Measurements from ENCODE around the gene MOB1A. TPM values are rescaled to one million over a fixed set of nuclear protein-coding genes. Genes with fewer than 3 reads are reported as not detected.

MOB1A gene
- total and polyA plus RNA-seq, 10 of the 15 experiments (the other 5 are each of a cell fraction or from before 2014, with no cell fraction given), result 41.2 to 232 (median 172) TPM

DNA sequence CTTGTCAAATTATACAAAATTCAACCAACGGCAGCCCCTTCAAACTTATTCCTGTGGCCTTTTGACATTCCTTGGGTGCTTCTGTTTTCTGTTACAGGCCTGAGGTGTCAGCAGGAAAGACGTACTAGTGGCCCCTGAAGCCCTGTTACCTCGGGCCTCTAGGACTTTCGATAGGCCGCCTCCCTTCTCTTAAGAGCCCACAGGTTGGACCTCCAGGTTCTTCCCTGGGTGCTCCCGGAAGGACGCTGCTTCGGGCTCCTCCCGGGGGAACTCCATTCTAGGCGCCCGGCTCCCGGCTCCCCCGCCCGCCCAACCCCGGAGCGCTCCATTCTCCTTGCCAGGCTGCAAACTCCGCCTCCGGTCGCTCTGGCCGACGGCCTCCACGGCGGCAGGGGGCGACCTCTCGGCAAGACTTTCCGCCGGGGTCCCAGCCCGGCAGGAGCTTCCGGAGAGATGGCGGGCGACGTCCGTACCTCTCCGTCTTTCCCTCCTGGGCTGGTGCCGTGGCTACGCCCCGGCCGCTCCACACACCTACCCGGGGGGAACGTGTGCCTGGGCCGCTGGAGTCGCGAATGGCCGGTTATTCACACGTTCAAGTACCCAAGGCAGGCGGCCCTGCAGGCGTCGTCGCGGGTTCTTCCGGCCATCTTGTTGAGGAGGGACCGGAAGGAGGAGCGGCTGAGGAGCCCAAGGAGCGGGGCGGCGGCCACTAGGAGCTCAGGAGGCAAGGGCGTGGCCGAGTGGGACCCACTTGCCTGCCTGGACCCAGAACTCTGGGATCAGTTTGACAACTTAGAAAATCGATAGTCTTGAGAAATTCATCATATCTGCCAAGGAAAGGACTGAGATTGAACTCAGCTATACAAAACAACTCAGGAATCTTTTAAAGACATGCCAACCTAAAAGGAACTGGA is 58.5 kb downstream of the MOB1A start (continued):
- TF ChIP-seq SREBF1 (IDR thresholded peaks at IDR 0.05; ENCODE audit: low read length) (no peak), NFYB (IDR thresholded peaks at IDR 0.05; ENCODE audit: insufficient read depth, low read depth, low read length) (no peak), NR2C2 (IDR thresholded peaks at IDR 0.05; ENCODE audit: borderline replicate concordance, control insufficient read depth, insufficient read length, low read depth) (no peak), NFXL1 (IDR thresholded peaks at IDR 0.05; ENCODE audit: borderline replicate concordance) (no peak), IKZF1 (conservative IDR thresholded peaks at IDR 0.05) (peak; percentile 94), POLR2AphosphoS5 (IDR thresholded peaks at IDR 0.05; ENCODE audit: low read length) (peak; percentile 88), TCF3 (IDR thresholded peaks at IDR 0.05; ENCODE audit: borderline replicate concordance, insufficient read depth, low read depth, low read length) (0 out of 2 replicates have a peak, but pooled peaks have one; percentile 12), ZZZ3 (IDR thresholded peaks at IDR 0.05; ENCODE audit: control insufficient read depth, insufficient read length, low read depth) (no peak), ESRRA (IDR thresholded peaks at IDR 0.05; ENCODE audit: low read length) (0 out of 2 replicates have a peak, but pooled peaks have one; percentile 28), MTA3 (IDR thresholded peaks at IDR 0.05; ENCODE audit: borderline replicate concordance, low read length) (no peak), RCOR1 (conservative IDR thresholded peaks at IDR 0.05; ENCODE audit: low read depth, low read length) (0 out of 2 replicates have a peak, but pooled peaks have one; percentile 50), PAX5 (IDR thresholded peaks at IDR 0.05; ENCODE audit: borderline replicate concordance, low read depth, low read length) (peak; percentile 18; the same call in 1 of the 2 replicates), CHD2 (IDR thresholded peaks at IDR 0.05; ENCODE audit: borderline replicate concordance, low read depth, low read length) (0 out of 2 replicates have a peak, but pooled peaks have one; percentile 45), HCFC1 (IDR thresholded peaks at IDR 0.05; ENCODE audit: low read length) (peak; percentile 63), RUNX3 (IDR thresholded peaks at IDR 0.05; ENCODE audit: low read length) (no peak), CREM (IDR thresholded peaks at IDR 0.05; ENCODE audit: low read depth) (peak; percentile 58), CREB1 (IDR thresholded peaks at IDR 0.05; ENCODE audit: low read depth) (no peak; the same call in 1 of the 2 replicates), CHD4 (IDR thresholded peaks at IDR 0.05) (no peak), ZNF217 (IDR thresholded peaks at IDR 0.05) (peak; percentile 85; the same call in 1 of the 2 replicates), SMAD1 (IDR thresholded peaks at IDR 0.05; ENCODE audit: low read depth, partially characterized antibody) (no peak), ZNF384 (IDR thresholded peaks at IDR 0.05; ENCODE audit: borderline replicate concordance, low read depth, low read length) (no peak), BCL11A (IDR thresholded peaks at IDR 0.05; ENCODE audit: low read depth, low read length) (no peak)
- TF ChIP-seq, protein P1, sequence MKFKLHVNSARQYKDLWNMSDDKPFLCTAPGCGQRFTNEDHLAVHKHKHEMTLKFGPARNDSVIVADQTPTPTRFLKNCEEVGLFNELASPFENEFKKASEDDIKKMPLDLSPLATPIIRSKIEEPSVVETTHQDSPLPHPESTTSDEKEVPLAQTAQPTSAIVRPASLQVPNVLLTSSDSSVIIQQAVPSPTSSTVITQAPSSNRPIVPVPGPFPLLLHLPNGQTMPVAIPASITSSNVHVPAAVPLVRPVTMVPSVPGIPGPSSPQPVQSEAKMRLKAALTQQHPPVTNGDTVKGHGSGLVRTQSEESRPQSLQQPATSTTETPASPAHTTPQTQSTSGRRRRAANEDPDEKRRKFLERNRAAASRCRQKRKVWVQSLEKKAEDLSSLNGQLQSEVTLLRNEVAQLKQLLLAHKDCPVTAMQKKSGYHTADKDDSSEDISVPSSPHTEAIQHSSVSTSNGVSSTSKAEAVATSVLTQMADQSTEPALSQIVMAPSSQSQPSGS (IDR thresholded peaks at IDR 0.05; ENCODE audit: low read length), result no peak
- TF ChIP-seq, protein P2, sequence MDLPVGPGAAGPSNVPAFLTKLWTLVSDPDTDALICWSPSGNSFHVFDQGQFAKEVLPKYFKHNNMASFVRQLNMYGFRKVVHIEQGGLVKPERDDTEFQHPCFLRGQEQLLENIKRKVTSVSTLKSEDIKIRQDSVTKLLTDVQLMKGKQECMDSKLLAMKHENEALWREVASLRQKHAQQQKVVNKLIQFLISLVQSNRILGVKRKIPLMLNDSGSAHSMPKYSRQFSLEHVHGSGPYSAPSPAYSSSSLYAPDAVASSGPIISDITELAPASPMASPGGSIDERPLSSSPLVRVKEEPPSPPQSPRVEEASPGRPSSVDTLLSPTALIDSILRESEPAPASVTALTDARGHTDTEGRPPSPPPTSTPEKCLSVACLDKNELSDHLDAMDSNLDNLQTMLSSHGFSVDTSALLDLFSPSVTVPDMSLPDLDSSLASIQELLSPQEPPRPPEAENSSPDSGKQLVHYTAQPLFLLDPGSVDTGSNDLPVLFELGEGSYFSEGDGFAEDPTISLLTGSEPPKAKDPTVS (IDR thresholded peaks at IDR 0.05; ENCODE audit: low read depth, low read length), result no peak
- TF ChIP-seq, protein P3, sequence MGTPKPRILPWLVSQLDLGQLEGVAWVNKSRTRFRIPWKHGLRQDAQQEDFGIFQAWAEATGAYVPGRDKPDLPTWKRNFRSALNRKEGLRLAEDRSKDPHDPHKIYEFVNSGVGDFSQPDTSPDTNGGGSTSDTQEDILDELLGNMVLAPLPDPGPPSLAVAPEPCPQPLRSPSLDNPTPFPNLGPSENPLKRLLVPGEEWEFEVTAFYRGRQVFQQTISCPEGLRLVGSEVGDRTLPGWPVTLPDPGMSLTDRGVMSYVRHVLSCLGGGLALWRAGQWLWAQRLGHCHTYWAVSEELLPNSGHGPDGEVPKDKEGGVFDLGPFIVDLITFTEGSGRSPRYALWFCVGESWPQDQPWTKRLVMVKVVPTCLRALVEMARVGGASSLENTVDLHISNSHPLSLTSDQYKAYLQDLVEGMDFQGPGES (IDR thresholded peaks at IDR 0.05), result no peak
- TF ChIP-seq, protein P4, sequence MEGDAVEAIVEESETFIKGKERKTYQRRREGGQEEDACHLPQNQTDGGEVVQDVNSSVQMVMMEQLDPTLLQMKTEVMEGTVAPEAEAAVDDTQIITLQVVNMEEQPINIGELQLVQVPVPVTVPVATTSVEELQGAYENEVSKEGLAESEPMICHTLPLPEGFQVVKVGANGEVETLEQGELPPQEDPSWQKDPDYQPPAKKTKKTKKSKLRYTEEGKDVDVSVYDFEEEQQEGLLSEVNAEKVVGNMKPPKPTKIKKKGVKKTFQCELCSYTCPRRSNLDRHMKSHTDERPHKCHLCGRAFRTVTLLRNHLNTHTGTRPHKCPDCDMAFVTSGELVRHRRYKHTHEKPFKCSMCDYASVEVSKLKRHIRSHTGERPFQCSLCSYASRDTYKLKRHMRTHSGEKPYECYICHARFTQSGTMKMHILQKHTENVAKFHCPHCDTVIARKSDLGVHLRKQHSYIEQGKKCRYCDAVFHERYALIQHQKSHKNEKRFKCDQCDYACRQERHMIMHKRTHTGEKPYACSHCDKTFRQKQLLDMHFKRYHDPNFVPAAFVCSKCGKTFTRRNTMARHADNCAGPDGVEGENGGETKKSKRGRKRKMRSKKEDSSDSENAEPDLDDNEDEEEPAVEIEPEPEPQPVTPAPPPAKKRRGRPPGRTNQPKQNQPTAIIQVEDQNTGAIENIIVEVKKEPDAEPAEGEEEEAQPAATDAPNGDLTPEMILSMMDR (IDR thresholded peaks at IDR 0.05 in 2 of 3, conservative IDR thresholded peaks at IDR 0.05 in 1 of 3; ENCODE audit: control insufficient read depth in 2 of 3, extremely low read depth in 1 of 3, insufficient read depth in 1 of 3, low read depth in 3 of 3, low read length in 3 of 3), result peak; percentile 55 to 78 (median 70)

Measured in GM12878 (cell line).